ENCODE results near the gene ATP13A3.

ATP13A3 gene

GRCh38 chr3:194365526-194365925 is 121.3 kb downstream of the ATP13A3 start:
- POLR2A ChIA-PET (ENCODE audit: low non-redundant PET) = no interaction called here
- CTCF ChIA-PET = interaction anchor here (0.6 to 2.2 kb wide), 2 partner anchors 21 to 186 kb away, joined by 4 to 12 read pairs; no protein-coding TSS in a partner anchor
- H3K27ac ChIP-seq = no peak overlapping the region
- TF ChIP-seq CTCF (conservative IDR thresholded peaks at IDR 0.05; ENCODE audit: low read depth) = no peak
- DNase-seq (ENCODE audit: low spot score) = no peak

- peak overlapping the region; percentile 59 for H3K27ac ChIP-seq
- no peak for DNase-seq (ENCODE audit: low spot score)
- CTCF ChIA-PET = interaction anchor here (0.6 to 2.2 kb wide), 3 partner anchors 20 to 186 kb away, joined by 3 to 12 read pairs (median 4); no protein-coding TSS in a partner anchor
- POLR2A ChIA-PET (ENCODE audit: low non-redundant PET) = no interaction called here
- TF ChIP-seq CTCF (conservative IDR thresholded peaks at IDR 0.05; ENCODE audit: low read depth) = no peak
Measured at GRCh38 chr3:194364652-194365434, 122.0 kb downstream of the ATP13A3 start.

- POLR2A ChIA-PET (ENCODE audit: low non-redundant PET) = no interaction called here
- no peak for DNase-seq (ENCODE audit: low spot score)
- TF ChIP-seq CTCF (conservative IDR thresholded peaks at IDR 0.05; ENCODE audit: low read depth) = no peak
- CTCF ChIA-PET = interaction anchor here (0.6 to 2.2 kb wide), 2 partner anchors 20 to 28 kb away, joined by 3 to 12 read pairs; no protein-coding TSS in a partner anchor
- H3K27ac ChIP-seq = peak overlapping the region; percentile 59
Measured at GRCh38 chr3:194364314-194364651, 122.5 kb downstream of the ATP13A3 start.

GRCh38 chr3:194360568-194360967 is 126.2 kb downstream of the ATP13A3 start:
- CTCF ChIA-PET = no interaction called here
- POLR2A ChIA-PET (ENCODE audit: low non-redundant PET) = no interaction called here

GRCh38 chr3:194357681-194358080 is 129.1 kb downstream of the ATP13A3 start:
- CTCF ChIA-PET = no interaction called here

More at GRCh38 chr3:194360568-194360967, 126.2 kb downstream of the ATP13A3 start:
- TF ChIP-seq CTCF (conservative IDR thresholded peaks at IDR 0.05; ENCODE audit: low read depth) = no peak
- DNase-seq (ENCODE audit: low spot score) = no peak
- H3K27ac ChIP-seq = no peak overlapping the region

GRCh38 chr3:194355379-194355778 is 131.4 kb downstream of the ATP13A3 start:
- POLR2A ChIA-PET (ENCODE audit: low non-redundant PET) = no interaction called here
- no peak for TF ChIP-seq CTCF (conservative IDR thresholded peaks at IDR 0.05; ENCODE audit: low read depth)

More at GRCh38 chr3:194357681-194358080, 129.1 kb downstream of the ATP13A3 start:
- no peak for DNase-seq (ENCODE audit: low spot score)
- POLR2A ChIA-PET (ENCODE audit: low non-redundant PET) = no interaction called here
- no peak for TF ChIP-seq CTCF (conservative IDR thresholded peaks at IDR 0.05; ENCODE audit: low read depth)
- no peak overlapping the region for H3K27ac ChIP-seq

More at GRCh38 chr3:194355379-194355778, 131.4 kb downstream of the ATP13A3 start:
- CTCF ChIA-PET = interaction anchor here (1.8 kb wide), 1 partner anchor 11 kb away, joined by 10 read pairs; no protein-coding TSS in a partner anchor
- H3K27ac ChIP-seq = no peak overlapping the region
- no peak for DNase-seq (ENCODE audit: low spot score)
